ENCODE data around the gene MAN2B2. TPM values are rescaled to one million over a fixed set of nuclear protein-coding genes. Genes with fewer than 3 reads are reported as not detected.
"Not testable (repeated sequence)": the region's sequence is repeated elsewhere in the genome, so short reads cannot be mapped to it uniquely, and the experiment has no call there.

Gene MAN2B2
- total RNA-seq, 1 experiment from 2014 or later, result 11.7 TPM

- DNase-seq (ENCODE audit: low read depth), result no peak
These were observed 97.1 kb downstream of the MAN2B2 start for GRCh38 chr4:6672131-6672530.

- DNase-seq (ENCODE audit: low read depth), result not testable (repeated sequence)
These were observed 97.7 kb downstream of the MAN2B2 start for GRCh38 chr4:6672541-6673190.

Other genes with a start within 250 kb of the MAN2B2 start
- gene PPP2R2C, start 102.6 kb upstream of the MAN2B2 start, total RNA-seq (2014; rRNA removed; shearing (Covaris generic)), result under 0.01 and 0.10 TPM in 2 replicates
- gene MRFAP1, start 65.5 kb downstream of the MAN2B2 start, total RNA-seq (2014; rRNA removed; shearing (Covaris generic)), result 110 and 112 TPM in 2 replicates
- not detected in 2 replicates for gene S100P, start 118.7 kb downstream of the MAN2B2 start, total RNA-seq (2014; rRNA removed; shearing (Covaris generic))
- 53.2 and 61.4 TPM in 2 replicates for gene MRFAP1L1, start 134.7 kb downstream of the MAN2B2 start, total RNA-seq (2014; rRNA removed; shearing (Covaris generic))
- gene BLOC1S4, start 141.0 kb downstream of the MAN2B2 start, total RNA-seq (2014; rRNA removed; shearing (Covaris generic)), result 11.5 and 21.2 TPM in 2 replicates
- 14.1 and 17.4 TPM in 2 replicates for gene KIAA0232, start 207.5 kb downstream of the MAN2B2 start, total RNA-seq (2014; rRNA removed; shearing (Covaris generic))

Data from RPMI7951 (cell line).